GM12878 (cell line): ENCODE results near the gene MFSD12. TPM values are rescaled to one million over a fixed set of nuclear protein-coding genes. Genes with fewer than 3 reads are reported as not detected.

Experiments used
- ATAC-seq: fragments of 200-7000 bp; cut with Tn5 transposase; 3 replicates; pipeline ENCODE4 v1.9.1; 2020; ENCODE audit warnings: mild to moderate bottlenecking, moderate library complexity
- BruUV-seq: library from RNA; stranded (reverse); fragments of 400-500 nt; replicated peaks from 2 replicates; lab custom pipeline; 2021; lab: Mats Ljungman, UMichigan
- CTCF ChIA-PET: fragments of 300-600 bp; sonication (Branson Sonifier 250); formaldehyde crosslinking; extraction: SDS; loops from one replicate; lab custom pipeline; 2021; ENCODE audit warnings: inconsistent platforms; lab: Yijun Ruan, JAX
- POLR2A ChIA-PET: fragments of 350-600 bp; formaldehyde crosslinking; extraction: SDS; loops from one replicate; lab custom pipeline; 2021; ENCODE audit warnings: inconsistent platforms; lab: Charles Lee
- RAD21 ChIA-PET: fragments of 300-600 bp; sonication (Branson Sonifier 250); formaldehyde crosslinking; loops from one replicate; lab custom pipeline; 2023; ENCODE audit warnings: antibody characterized with exemption; ENCODE audit not compliant: unreplicated experiment; lab: Charles Lee
- SMC1A ChIA-PET: fragments of 300-600 bp; sonication (Branson Sonifier 250); formaldehyde crosslinking; loops from one replicate; lab custom pipeline; 2023; ENCODE audit not compliant: unreplicated experiment, uncharacterized antibody; lab: Charles Lee
- DNase-seq: peaks from one replicate; pipeline ENCODE4 v3.0.0-alpha.2; 2011; ENCODE audit warnings: low read depth, low spot score
- FAIRE-seq: peaks from 3 replicates; lab custom pipeline; 2011; peaks lifted over from hg19 to GRCh38; lab: Jason Lieb, UNC
- H2AFZ ChIP-seq: 2 replicates; pipeline ENCODE4 v1.6.0; 2011; ENCODE audit warnings: low read depth, low read length, control low read depth; ENCODE audit not compliant: control insufficient read depth
- H3K27ac ChIP-seq: 2 replicates; pipeline ENCODE4 v1.5.1; 2011; ENCODE audit warnings: control low read depth; ENCODE audit not compliant: control insufficient read depth, insufficient read depth
- H3K27me3 ChIP-seq, 2 experiments: replicated peaks in 1 of 2; 2 replicates each; pipeline versions ENCODE4 v1.6.0 to v1.6.1; 2011; ENCODE audit warnings: low read length in 1 of 2; ENCODE audit not compliant: control insufficient read depth in 2 of 2, insufficient read depth in 2 of 2
- H3K36me3 ChIP-seq, 2 experiments: 2 replicates each; pipeline ENCODE4 v1.5.1; 2011; ENCODE audit warnings: low read length in 1 of 2; ENCODE audit not compliant: control insufficient read depth in 2 of 2, insufficient read depth in 2 of 2
- H3K4me1 ChIP-seq: 2 replicates; pipeline ENCODE4 v1.6.1; 2011; ENCODE audit warnings: mild to moderate bottlenecking, low read length, moderate library complexity, mixed read lengths; ENCODE audit not compliant: control insufficient read depth, insufficient read depth
- H3K4me2 ChIP-seq: 2 replicates; pipeline ENCODE4 v1.6.0; 2011; ENCODE audit warnings: control low read depth; ENCODE audit not compliant: control insufficient read depth, insufficient read depth
- H3K4me3 ChIP-seq: fragments of 200-600 bp; sonication (generic); 2 replicates; pipeline ENCODE4 v1.5.1; 2016
- H3K79me2 ChIP-seq: 2 replicates; pipeline ENCODE4 v1.6.0; 2011; ENCODE audit warnings: low read length; ENCODE audit not compliant: control insufficient read depth, insufficient read depth
- H3K9ac ChIP-seq: 2 replicates; pipeline ENCODE4 v1.8.0; 2011; ENCODE audit warnings: low read length, control low read depth, mixed read lengths; ENCODE audit not compliant: control insufficient read depth, insufficient read depth
- H3K9me3 ChIP-seq: replicated peaks from 3 replicates; pipeline ENCODE4 v1.5.1; 2011; ENCODE audit warnings: mild to moderate bottlenecking, low read length; ENCODE audit not compliant: control insufficient read depth, insufficient read depth
- H4K20me1 ChIP-seq: 2 replicates; pipeline ENCODE4 v1.6.0; 2011; ENCODE audit not compliant: control insufficient read depth, insufficient read depth
- CBX3 ChIP-seq: fragments of 200-600 bp; sonication (generic); IDR thresholded peaks from 2 replicates; pipeline ENCODE4 v1.6.1; 2016; ENCODE audit warnings: low read depth, borderline replicate concordance
- EP300 ChIP-seq, 2 experiments: fragments of 150-350 bp in 1 of 2; IDR thresholded peaks; 2 replicates each; pipeline ENCODE4 v1.6.1; 2011 to 2012; ENCODE audit warnings: low read depth in 2 of 2, low read length in 2 of 2, borderline replicate concordance in 1 of 2, improper control_type of control experiment in 1 of 2, inconsistent platforms in 1 of 2; ENCODE audit not compliant: control insufficient read depth in 1 of 2
- FOXM1 ChIP-seq: IDR thresholded peaks from 2 replicates; pipeline ENCODE4 v1.6.1; 2012; ENCODE audit warnings: low read depth, mild to moderate bottlenecking, inconsistent platforms, low read length, moderate library complexity
- GATAD2B ChIP-seq: fragments of 450-650 bp; conservative IDR thresholded peaks from 2 replicates; pipeline ENCODE4 v1.6.1; 2017; ENCODE audit warnings: low read depth, mild to moderate bottlenecking, moderate library complexity
- NKRF ChIP-seq: fragments of 450-650 bp; conservative IDR thresholded peaks from 2 replicates; pipeline ENCODE4 v1.6.1; 2017; ENCODE audit warnings: mild to moderate bottlenecking, moderate library complexity
- POLR2A ChIP-seq: IDR thresholded peaks from 2 replicates; pipeline ENCODE4 v1.6.1; 2011; ENCODE audit warnings: low read depth, mild to moderate bottlenecking, low read length
- RBBP5 ChIP-seq: fragments of 200-600 bp; sonication (generic); conservative IDR thresholded peaks from 2 replicates; pipeline ENCODE4 v1.6.1; 2016
- ZBTB33 ChIP-seq: fragments of 450-650 bp; IDR thresholded peaks from 2 replicates; pipeline ENCODE4 v1.6.1; 2017; ENCODE audit warnings: mild to moderate bottlenecking
- ZNF217 ChIP-seq: fragments of 450-650 bp; IDR thresholded peaks from 2 replicates; pipeline ENCODE4 v1.6.1; 2017; ENCODE audit warnings: antibody characterized with exemption, mild to moderate bottlenecking
- WGBS: methylation state at CpG from one replicate; pipeline ENCODE4 v1.1.6; 2016; ENCODE audit warnings: low lambda C conversion rate; ENCODE audit not compliant: insufficient replicate concordance, insufficient coverage; ENCODE audit errors: missing lambda C conversion rate; 5-methylcytosine and 5-hydroxymethylcytosine counted together
- in situ Hi-C: fragments of 300-500 bp; cut with MboI; formaldehyde crosslinking; loops from 9 replicates; pipeline ENCODE4 v1.14.3; 2018; ENCODE audit warnings: mixed read lengths
- intact Hi-C: fragments of 100-400 bp; cut with micrococcal nuclease; formaldehyde crosslinking; loops from one replicate; pipeline ENCODE4 v1.14.2; 2022; ENCODE audit not compliant: unreplicated experiment
- polyA plus RNA-seq, 11 experiments: library from polyadenylated mRNA; depleted of rRNA in 4 of 11; unstranded in 6 of 11; stranded (reverse) in 5 of 11; fragments of >200 nt; fragmentation: Nextera tagmentation in 4 of 11; fragmentation: Illumina TruSeq in 1 of 11; extraction: Ambion mirVana in 4 of 11; extraction: Trizol in 1 of 11; gene quantifications; 1 replicate in 1 of 11; 2 replicates in 10 of 11; pipeline versions ENCODE4 v1.2.1 to v1.2.3, GENCODE V29; 2011 to 2016; ENCODE audit warnings: inconsistent platforms in 2 of 11, missing spikeins in 2 of 11, low read depth in 1 of 11
- total RNA-seq, 4 experiments: library from RNA; depleted of rRNA in 3 of 4; stranded (reverse); fragments of >200 nt in 3 of 4; fragmentation: Illumina TruSeq in 1 of 4; extraction: Trizol in 1 of 4; gene quantifications; 2 replicates each; pipeline versions ENCODE4 v1.2.1 to v1.2.3, GENCODE V29; 2013 to 2021
- TF ChIP-seq, protein P1 (sequence below): fragments of 450-650 bp; IDR thresholded peaks from 2 replicates; pipeline ENCODE4 v1.6.1; 2014; ENCODE audit warnings: mild to moderate bottlenecking

MFSD12 gene
- total and polyA plus RNA-seq, 10 of the 15 experiments (the other 5 are each of a cell fraction or from before 2014, with no cell fraction given): 0.58 to 65.9 (median 16.8) TPM

DNA sequence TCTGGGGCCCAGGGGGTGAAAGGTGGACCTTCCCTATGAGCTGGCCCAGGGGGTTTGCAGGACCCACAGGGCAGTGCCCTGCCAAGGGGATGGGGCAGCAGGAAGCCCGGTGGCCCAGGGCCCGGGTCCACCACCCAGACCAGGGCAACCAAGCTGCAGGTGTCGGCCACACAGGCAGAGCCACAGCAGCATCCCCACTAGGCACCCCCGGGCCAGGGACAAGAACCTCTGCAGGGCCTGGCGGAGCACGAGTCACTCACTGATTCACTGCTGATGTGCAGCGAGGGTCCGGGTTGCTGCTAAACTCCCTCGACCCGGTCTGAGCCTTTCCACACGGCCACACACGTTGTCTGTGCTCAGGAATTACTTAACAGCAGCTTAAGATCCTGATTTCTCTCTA, 42.5 kb downstream of the MFSD12 start:
- CTCF ChIA-PET: no interaction called here
- H3K4me1 ChIP-seq: peaks cover 4% of the 10 kb centered on the region; the same call in 1 of the 2 replicates

More for the DNA sequence above, 42.5 kb downstream of the MFSD12 start:
- Histone ChIP-seq H4K20me1 (no peaks in the 10 kb centered on the region), H3K36me3 (peaks cover 3 to 7% of the 10 kb centered on the region in 2 experiments; a peak in 2 of 4 replicates), H3K9me3 (no peaks in the 10 kb centered on the region), H3K27me3 (no peaks in the 10 kb centered on the region), H3K79me2 (peaks cover 19% of the 10 kb centered on the region)
- FAIRE-seq: no peak
- SMC1A ChIA-PET: no interaction called here
- ATAC-seq: no peak
- TF ChIP-seq EP300 (IDR thresholded peaks at IDR 0.05; ENCODE audit: borderline replicate concordance in 1 of 2, control insufficient read depth in 1 of 2, low read depth in 2 of 2, low read length in 2 of 2) (no peak), CBX3 (no peak), POLR2A (no peak; the same call in 1 of the 2 replicates), GATAD2B (no peak), ZBTB33 (no peak), RBBP5 (no peak), NKRF (no peak), FOXM1 (no peak), ZNF217 (no peak)
- TF ChIP-seq, protein P1, sequence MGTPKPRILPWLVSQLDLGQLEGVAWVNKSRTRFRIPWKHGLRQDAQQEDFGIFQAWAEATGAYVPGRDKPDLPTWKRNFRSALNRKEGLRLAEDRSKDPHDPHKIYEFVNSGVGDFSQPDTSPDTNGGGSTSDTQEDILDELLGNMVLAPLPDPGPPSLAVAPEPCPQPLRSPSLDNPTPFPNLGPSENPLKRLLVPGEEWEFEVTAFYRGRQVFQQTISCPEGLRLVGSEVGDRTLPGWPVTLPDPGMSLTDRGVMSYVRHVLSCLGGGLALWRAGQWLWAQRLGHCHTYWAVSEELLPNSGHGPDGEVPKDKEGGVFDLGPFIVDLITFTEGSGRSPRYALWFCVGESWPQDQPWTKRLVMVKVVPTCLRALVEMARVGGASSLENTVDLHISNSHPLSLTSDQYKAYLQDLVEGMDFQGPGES: no peak
- TF ChIP-seq, all 136 proteins: peak for 0
- no peak for DNase-seq
- H3K4me3 ChIP-seq: no peak overlapping the region
- no peak overlapping the region for H3K4me2 ChIP-seq
- RAD21 ChIA-PET: no interaction called here
- in situ Hi-C loops (no loop called here), intact Hi-C loops (no loop called here)
- POLR2A ChIA-PET: interaction anchor here (0.6 kb wide), 1 partner anchor 9 kb away, joined by 4 read pairs; the partner anchor contains the start of gene FZR1
- WGBS: 88% methylated on average over 12 of the region's 12 CpGs
- no peak overlapping the region for H3K27ac ChIP-seq
- H3K9ac ChIP-seq: no peak overlapping the region
- BruUV-seq: no TSS peak
- no peak overlapping the region for H2AFZ ChIP-seq
